Endothelial cell of umbilical vein (primary cell): ENCODE measurements around the gene SLC22A3. TPM values are rescaled to one million over a fixed set of nuclear protein-coding genes. Genes with fewer than 3 reads are reported as not detected.

Source experiments
- BruUV-seq: library from RNA; stranded (reverse); fragments of 400-500 nt; replicated peaks from 2 replicates; lab custom pipeline; 2021; lab: Mats Ljungman, UMichigan
- CTCF ChIA-PET: fragments of 300-600, 350-600 bp; sonication (Branson Sonifier 250); formaldehyde crosslinking; loops from one replicate; lab custom pipeline; 2021; ENCODE audit warnings: antibody characterized with exemption, inconsistent platforms; lab: Charles Lee
- POLR2A ChIA-PET: fragments of 300-600, 350-600 bp; sonication (Branson Sonifier 250); formaldehyde crosslinking; loops from one replicate; lab custom pipeline; 2021; ENCODE audit warnings: antibody characterized with exemption, inconsistent platforms; lab: Charles Lee
- DNase-seq: peaks from one replicate; pipeline ENCODE4 v3.0.0-alpha.2; 2011; ENCODE audit warnings: low read depth, low spot score
- FAIRE-seq: peaks from 2 replicates; lab custom pipeline; 2011; peaks lifted over from hg19 to GRCh38; lab: Jason Lieb, UNC
- H2AFZ ChIP-seq: 2 replicates; pipeline ENCODE4 v1.6.0; 2012; ENCODE audit warnings: low read depth, low read length, control low read depth, inconsistent platforms
- H3K27ac ChIP-seq: 2 replicates; pipeline ENCODE4 v1.5.1; 2011; ENCODE audit warnings: low read depth, mild to moderate bottlenecking, control low read depth, low read length, moderate library complexity; ENCODE audit not compliant: insufficient read depth
- H3K27me3 ChIP-seq, 2 experiments: 2 replicates each; pipeline versions ENCODE4 v1.6.0 to v1.6.1; 2011; ENCODE audit warnings: low read length in 2 of 2, mixed read lengths in 1 of 2; ENCODE audit not compliant: control insufficient read depth in 2 of 2, insufficient read depth in 2 of 2
- H3K36me3 ChIP-seq, 2 experiments: 2 replicates in 1 of 2; 3 replicates in 1 of 2; pipeline ENCODE4 v1.5.1; 2011; ENCODE audit warnings: low read length in 2 of 2, mild to moderate bottlenecking in 1 of 2, moderate library complexity in 1 of 2; ENCODE audit not compliant: control insufficient read depth in 2 of 2, insufficient read depth in 2 of 2; ENCODE audit errors: extremely low read depth in 1 of 2
- H3K4me1 ChIP-seq: 3 replicates; pipeline ENCODE4 v1.5.1; 2011; ENCODE audit warnings: mild to moderate bottlenecking, low read length; ENCODE audit not compliant: control insufficient read depth, insufficient read depth; ENCODE audit errors: extremely low read depth
- H3K4me2 ChIP-seq: 2 replicates; pipeline ENCODE4 v1.6.1; 2011; ENCODE audit warnings: low read length, control low read depth, mixed read lengths; ENCODE audit not compliant: insufficient read depth
- H3K4me3 ChIP-seq, 3 experiments: fragments of 200-600 bp in 1 of 3; sonication (generic), shearing (Covaris generic) in 1 of 3; replicated peaks in 1 of 3; 2 replicates each; pipeline ENCODE4 v1.5.1; 2011 to 2016; ENCODE audit warnings: control low read depth in 3 of 3, low read length in 3 of 3, mild to moderate bottlenecking in 2 of 3, inconsistent platforms in 1 of 3, low read depth in 1 of 3, moderate library complexity in 1 of 3; ENCODE audit not compliant: insufficient read depth in 1 of 3
- H3K79me2 ChIP-seq: 2 replicates; pipeline ENCODE4 v1.6.0; 2012; ENCODE audit warnings: low read length, inconsistent platforms; ENCODE audit not compliant: control insufficient read depth, insufficient read depth
- H3K9ac ChIP-seq: replicated peaks from 2 replicates; pipeline ENCODE3; 2011; ENCODE audit warnings: low read length, control low read depth; ENCODE audit not compliant: insufficient read depth; ENCODE audit errors: extremely low read depth
- H3K9me1 ChIP-seq: replicated peaks from 3 replicates; pipeline ENCODE4 v1.6.0; 2011; ENCODE audit warnings: mild to moderate bottlenecking, low read length; ENCODE audit not compliant: control insufficient read depth, insufficient read depth; ENCODE audit errors: extremely low read depth
- H3K9me3 ChIP-seq: replicated peaks from 2 replicates; pipeline ENCODE4 v1.5.1; 2012; ENCODE audit warnings: low read length, inconsistent platforms; ENCODE audit not compliant: control insufficient read depth, insufficient read depth
- H4K20me1 ChIP-seq: replicated peaks from 2 replicates; pipeline ENCODE3; 2011; ENCODE audit warnings: mild to moderate bottlenecking, low read length; ENCODE audit not compliant: control insufficient read depth, insufficient read depth; ENCODE audit errors: extremely low read depth
- CTCF ChIP-seq, 2 donors: IDR thresholded peaks; 1 replicate in 1 of 2; 2 replicates in 1 of 2; pipeline ENCODE4 v1.5.1; 2011; ENCODE audit warnings: low read length in 2 of 2, mild to moderate bottlenecking in 2 of 2, moderate library complexity in 2 of 2, control low read depth in 1 of 2, inconsistent platforms in 1 of 2, low read depth in 1 of 2; ENCODE audit not compliant: insufficient read depth in 1 of 2; ENCODE audit errors: extremely low read depth in 1 of 2
- EZH2 ChIP-seq: IDR thresholded peaks from 2 replicates; pipeline ENCODE4 v1.6.1; 2012; ENCODE audit warnings: borderline replicate concordance, low read depth, mild to moderate bottlenecking, moderate library complexity, low read length, inconsistent platforms; ENCODE audit not compliant: severe bottlenecking
- FOS ChIP-seq: IDR thresholded peaks from 2 replicates; pipeline ENCODE4 v1.6.1; 2011; ENCODE audit warnings: mild to moderate bottlenecking, low read length, moderate library complexity, borderline replicate concordance; ENCODE audit not compliant: insufficient read depth
- GATA2 ChIP-seq: IDR thresholded peaks from 2 replicates; pipeline ENCODE4 v1.7.0; 2011; ENCODE audit warnings: low read depth, mild to moderate bottlenecking, moderate library complexity, mixed read lengths, low read length; ENCODE audit not compliant: insufficient read length, insufficient read depth
- JUN ChIP-seq: IDR thresholded peaks from 2 replicates; pipeline ENCODE4 v1.6.1; 2011; ENCODE audit warnings: borderline replicate concordance, low read depth; ENCODE audit not compliant: insufficient read length, insufficient read depth
- MAX ChIP-seq: IDR thresholded peaks from 2 replicates; pipeline ENCODE4 v1.6.1; 2011; ENCODE audit not compliant: insufficient read depth, insufficient read length
- MYC ChIP-seq: IDR thresholded peaks from one replicate; pipeline ENCODE4 v1.6.1; 2011; ENCODE audit warnings: mild to moderate bottlenecking, low read depth, low read length
- POLR2A ChIP-seq: IDR thresholded peaks from 2 replicates; pipeline ENCODE4 v1.6.1; 2012; ENCODE audit warnings: low read depth, mild to moderate bottlenecking, control low read depth, low read length
- POLR2AphosphoS5 ChIP-seq: IDR thresholded peaks from 2 replicates; pipeline ENCODE4 v1.6.1; 2012; ENCODE audit warnings: low read depth, mild to moderate bottlenecking, control low read depth, low read length, moderate library complexity; ENCODE audit not compliant: insufficient read depth
- dilution Hi-C: fragments of 300-500 bp; cut with MboI; formaldehyde crosslinking; loops from one replicate; pipeline ENCODE4 v1.15.0; 2019; ENCODE audit warnings: low sequenced_read_pairs; ENCODE audit not compliant: extremely low pct_ligation_motif_present
- intact Hi-C: fragments of 100-400 bp; cut with micrococcal nuclease; formaldehyde crosslinking; loops from one replicate; pipeline ENCODE4 v1.10.0; 2022
- polyA plus RNA-seq, 4 experiments: library from polyadenylated mRNA; depleted of rRNA in 3 of 4; stranded (reverse) in 3 of 4; unstranded in 1 of 4; fragments of >200 nt; gene quantifications; 2 replicates each; pipeline versions ENCODE4 v1.2.1 to v1.2.3, GENCODE V29; 2011 to 2012; ENCODE audit warnings: missing spikeins in 1 of 4
- total RNA-seq: library from RNA; stranded (reverse); gene quantifications from 2 replicates; pipeline ENCODE4 v1.2.3, GENCODE V29; 2021

The SLC22A3 gene
- total and polyA plus RNA-seq, 2 donors (not counting 3 experiments of a cell fraction or from before 2014, with no cell fraction given): not detected

DNA sequence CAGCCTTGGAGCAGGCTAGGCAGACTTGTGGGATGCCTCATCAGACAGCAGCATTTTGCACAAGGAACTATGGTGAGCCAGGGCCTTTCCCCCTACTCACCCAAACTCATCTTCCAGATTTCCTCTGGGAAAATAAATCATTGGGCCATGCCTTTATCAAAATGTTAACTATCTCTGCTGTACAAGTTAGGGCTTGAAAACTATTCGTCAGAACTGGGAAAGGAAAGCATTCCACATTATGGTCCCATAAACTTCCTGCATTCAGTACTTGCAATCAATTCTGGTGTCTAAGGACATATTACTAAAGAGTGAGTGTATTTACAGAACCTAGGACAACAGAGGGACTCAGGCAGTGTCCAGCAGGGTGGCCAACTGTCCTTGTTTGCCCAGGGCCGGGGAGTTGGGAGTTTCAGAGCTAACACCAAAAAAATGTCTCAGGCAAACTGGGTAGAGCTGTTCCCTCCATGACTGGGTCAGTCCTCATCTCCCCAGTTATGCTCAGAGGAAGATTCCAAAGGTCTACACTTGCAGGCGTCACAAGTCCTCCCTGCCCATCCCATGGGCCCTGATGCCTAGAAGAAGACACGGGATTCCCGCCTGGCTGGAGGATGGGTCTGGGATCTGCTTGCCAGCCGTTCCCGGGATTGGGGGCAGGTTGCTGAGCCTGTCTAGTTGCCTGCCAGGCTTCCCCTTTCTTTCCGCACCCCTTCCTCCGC lies 72.2 kb downstream of the SLC22A3 start:
- BruUV-seq: no TSS peak
- H3K27ac ChIP-seq: no peak overlapping the region
- no peaks in the 10 kb centered on the region for H3K9me1 ChIP-seq
- no peaks in the 10 kb centered on the region for H3K27me3 ChIP-seq
- dilution Hi-C loops: no loop called here
- H3K4me2 ChIP-seq: no peak overlapping the region
- no peak overlapping the region for H3K4me3 ChIP-seq
- no peaks in the 10 kb centered on the region for H3K9me3 ChIP-seq
- H3K9ac ChIP-seq: no peak overlapping the region
- TF ChIP-seq JUN: no peak
- POLR2A ChIA-PET: no interaction called here
- intact Hi-C loops: no loop called here
- FAIRE-seq: no peak
- H3K4me1 ChIP-seq: no peaks in the 10 kb centered on the region
- no peaks in the 10 kb centered on the region for H3K79me2 ChIP-seq
- no peaks in the 10 kb centered on the region for H3K36me3 ChIP-seq
- no peak for DNase-seq
- H4K20me1 ChIP-seq: no peaks in the 10 kb centered on the region
- CTCF ChIA-PET: no interaction called here
- no peak overlapping the region for H2AFZ ChIP-seq

- H3K4me2 ChIP-seq: no peak overlapping the region
- no peaks in the 10 kb centered on the region for H3K36me3 ChIP-seq
- H3K4me1 ChIP-seq: no peaks in the 10 kb centered on the region
- no peak overlapping the region for H2AFZ ChIP-seq
- TF ChIP-seq MAX (no peak), GATA2 (no peak), POLR2AphosphoS5 (no peak), JUN (no peak), FOS (no peak), EZH2 (no peak), POLR2A (no peak), CTCF (IDR thresholded peaks at IDR 0.05; ENCODE audit: extremely low read depth in 1 of 2, insufficient read depth in 1 of 2, low read depth in 1 of 2, low read length in 2 of 2) (no peak), MYC (no peak)
- no peak overlapping the region for H3K9ac ChIP-seq
- no peaks in the 10 kb centered on the region for H3K79me2 ChIP-seq
- no peak overlapping the region for H3K4me3 ChIP-seq
- H3K27ac ChIP-seq: no peak overlapping the region
- dilution Hi-C loops (no loop called here), intact Hi-C loops (no loop called here)
- BruUV-seq: no TSS peak
- no peaks in the 10 kb centered on the region for H3K9me3 ChIP-seq
- ChIA-PET POLR2A (no interaction called here), CTCF (no interaction called here)
- no peaks in the 10 kb centered on the region for H4K20me1 ChIP-seq
- H3K9me1 ChIP-seq: no peaks in the 10 kb centered on the region
- FAIRE-seq (no peak), DNase-seq (no peak)
- H3K27me3 ChIP-seq: no peaks in the 10 kb centered on the region
Measured at GRCh38 chr6:160420969-160421556, 72.9 kb downstream of the SLC22A3 start.
